ENCODE results near the gene ATP11B.

GRCh38 chr3:182811269-182811596 is 17.9 kb downstream of the ATP11B start:
- TF ChIP-seq TAF1 (IDR thresholded peaks at IDR 0.05; ENCODE audit: low read depth, low read length), result no peak
- no peak for TF ChIP-seq PHF8 (conservative IDR thresholded peaks at IDR 0.05; ENCODE audit: low read depth, low read length)
- TF ChIP-seq CTCF (IDR thresholded peaks at IDR 0.05; ENCODE audit: control extremely low read depth in 1 of 3, insufficient read depth in 1 of 3, low read depth in 1 of 3, low read length in 3 of 3), result no peak
- no peak for TF ChIP-seq EZH2 (IDR thresholded peaks at IDR 0.05; ENCODE audit: low read depth, low read length, severe bottlenecking)
- TF ChIP-seq RBBP5 (IDR thresholded peaks at IDR 0.05; ENCODE audit: borderline replicate concordance, low read depth, low read length), result no peak
- no peak for TF ChIP-seq GABPA (IDR thresholded peaks at IDR 0.05; ENCODE audit: borderline replicate concordance, insufficient read depth, low read length)
- TF ChIP-seq POLR2A (IDR thresholded peaks at IDR 0.05; ENCODE audit: control extremely low read depth in 1 of 2, low read depth in 2 of 2, low read length in 2 of 2), result no peak
- TF ChIP-seq USF2 (IDR thresholded peaks at IDR 0.05; ENCODE audit: low read length), result no peak
- TF ChIP-seq CHD2 (IDR thresholded peaks at IDR 0.05; ENCODE audit: low read length), result no peak
- no peak for TF ChIP-seq EP300 (IDR thresholded peaks at IDR 0.05; ENCODE audit: borderline replicate concordance in 1 of 2, low read depth in 2 of 2, low read length in 2 of 2)
- no peak for TF ChIP-seq ATF3 (IDR thresholded peaks at IDR 0.05; ENCODE audit: insufficient read depth, low read depth, low read length)
- no peak for TF ChIP-seq HDAC2 (IDR thresholded peaks at IDR 0.05; ENCODE audit: borderline replicate concordance in 1 of 2, low read depth in 2 of 2, low read length in 2 of 2)
- no peak for TF ChIP-seq TCF12 (IDR thresholded peaks at IDR 0.05; ENCODE audit: low read depth, low read length)

All from H1 (cell line).